CD14-positive monocyte (primary cell): ENCODE data around the gene BSG. TPM values are rescaled to one million over a fixed set of nuclear protein-coding genes. Genes with fewer than 3 reads are reported as not detected.

ENCODE experiments used
- DNase-seq, 3 donors: peaks; one replicate each; pipeline ENCODE4 v3.0.0-alpha.2; 2011 to 2022
- H2AFZ ChIP-seq: 2 replicates; pipeline ENCODE4 v1.6.0; 2012; ENCODE audit warnings: mild to moderate bottlenecking, low read depth, low read length, inconsistent platforms; ENCODE audit not compliant: insufficient read depth, poor library complexity, severe bottlenecking
- H3K27ac ChIP-seq, 2 donors: 1 replicate in 1 of 2; 2 replicates in 1 of 2; pipeline ENCODE4 v1.5.1; 2012 to 2013; ENCODE audit warnings: low read length in 2 of 2, control low read depth in 1 of 2, inconsistent platforms in 1 of 2, low read depth in 1 of 2, mild to moderate bottlenecking in 1 of 2
- H3K27me3 ChIP-seq, 2 donors: one replicate each; pipeline versions ENCODE4 v1.6.0 to v1.6.1; 2011 to 2013; ENCODE audit warnings: low read length in 2 of 2; ENCODE audit not compliant: control insufficient read depth in 2 of 2, insufficient read depth in 2 of 2
- H3K36me3 ChIP-seq, 2 donors: replicated peaks in 1 of 2; 1 replicate in 1 of 2; 2 replicates in 1 of 2; pipeline versions ENCODE4 v1.5.1 to v1.6.1; 2012 to 2013; ENCODE audit warnings: low read length in 2 of 2, control low read depth in 1 of 2, inconsistent platforms in 1 of 2, mild to moderate bottlenecking in 1 of 2; ENCODE audit not compliant: insufficient read depth in 2 of 2, control insufficient read depth in 1 of 2
- H3K4me1 ChIP-seq, 2 donors: 1 replicate in 1 of 2; 2 replicates in 1 of 2; pipeline versions ENCODE4 v1.5.1 to v1.6.1; 2012 to 2013; ENCODE audit warnings: low read length in 2 of 2, control low read depth in 1 of 2, inconsistent platforms in 1 of 2, mild to moderate bottlenecking in 1 of 2, moderate library complexity in 1 of 2; ENCODE audit not compliant: insufficient read depth in 2 of 2, control insufficient read depth in 1 of 2
- H3K4me2 ChIP-seq: replicated peaks from 2 replicates; pipeline ENCODE3; 2012; ENCODE audit warnings: low read length, moderate library complexity, mild to moderate bottlenecking; ENCODE audit not compliant: poor library complexity, severe bottlenecking; ENCODE audit errors: extremely low read depth
- H3K4me3 ChIP-seq, 3 experiments: fragments of 200-600 bp in 1 of 3; sonication (generic) in 1 of 3; replicated peaks in 1 of 3; 1 replicate in 2 of 3; 2 replicates in 1 of 3; pipeline ENCODE4 v1.5.1; 2011 to 2013; ENCODE audit warnings: low read length in 3 of 3, mild to moderate bottlenecking in 3 of 3, control low read depth in 2 of 3, low read depth in 2 of 3, inconsistent platforms in 1 of 3, moderate library complexity in 1 of 3
- H3K79me2 ChIP-seq: 2 replicates; pipeline ENCODE4 v1.6.0; 2012; ENCODE audit warnings: mild to moderate bottlenecking, control low read depth, inconsistent platforms, low read length, moderate library complexity; ENCODE audit not compliant: insufficient read depth
- H3K9ac ChIP-seq: 2 replicates; pipeline ENCODE4 v1.6.0; 2017; ENCODE audit warnings: low read length, mild to moderate bottlenecking; ENCODE audit not compliant: insufficient read depth, poor library complexity, severe bottlenecking
- H3K9me3 ChIP-seq, 2 donors: replicated peaks in 1 of 2; 1 replicate in 1 of 2; 2 replicates in 1 of 2; pipeline versions ENCODE4 v1.5.1 to v1.6.1; 2012 to 2013; ENCODE audit warnings: low read length in 2 of 2, control low read depth in 1 of 2; ENCODE audit not compliant: control insufficient read depth in 1 of 2, insufficient read depth in 1 of 2
- H4K20me1 ChIP-seq: 2 replicates; pipeline ENCODE4 v1.6.0; 2012; ENCODE audit warnings: mild to moderate bottlenecking, low read length, control low read depth, moderate library complexity; ENCODE audit not compliant: insufficient read depth
- H3K27ac Mint-ChIP-seq, 7 donors: one replicate each; pipeline ENCODE4 v1.8.0; 2020; ENCODE audit warnings: mild to moderate bottlenecking in 7 of 7, mixed read lengths in 7 of 7, moderate library complexity in 6 of 7, inconsistent platforms in 2 of 7
- H3K27me3 Mint-ChIP-seq, 3 donors: one replicate each; pipeline ENCODE4 v1.8.0; 2021 to 2022; ENCODE audit warnings: low read depth in 3 of 3, mild to moderate bottlenecking in 3 of 3, mixed read lengths in 3 of 3, moderate library complexity in 3 of 3, inconsistent platforms in 1 of 3
- H3K36me3 Mint-ChIP-seq, 2 donors: one replicate each; pipeline ENCODE4 v1.8.0; 2020; ENCODE audit warnings: mixed read lengths in 2 of 2, inconsistent platforms in 1 of 2, mild to moderate bottlenecking in 1 of 2
- H3K4me1 Mint-ChIP-seq: one replicate; pipeline ENCODE4 v1.8.0; 2020; ENCODE audit warnings: mild to moderate bottlenecking, mixed read lengths
- H3K4me3 Mint-ChIP-seq, 2 donors: one replicate each; pipeline ENCODE4 v1.8.0; 2020; ENCODE audit warnings: mild to moderate bottlenecking in 2 of 2, mixed read lengths in 2 of 2, moderate library complexity in 1 of 2
- H3K9me3 Mint-ChIP-seq, 7 donors: one replicate each; pipeline ENCODE4 v1.8.0; 2020 to 2022; ENCODE audit warnings: mixed read lengths in 7 of 7, mild to moderate bottlenecking in 6 of 7, moderate library complexity in 6 of 7, inconsistent platforms in 2 of 7
- CTCF ChIP-seq: fragments of 200-600 bp; IDR thresholded peaks from one replicate; pipeline ENCODE4 v1.8.0; 2022; ENCODE audit warnings: antibody characterized with exemption, mild to moderate bottlenecking
- WGBS: methylation state at CpG from one replicate; pipeline ENCODE4 v1.1.5; 2013; ENCODE audit warnings: missing lambda C conversion rate; ENCODE audit not compliant: insufficient coverage; 5-methylcytosine and 5-hydroxymethylcytosine counted together
- intact Hi-C, 2 donors: fragments of 100-400 bp; cut with micrococcal nuclease; formaldehyde crosslinking; loops; one replicate each; pipeline versions ENCODE4 v1.15.0 to v1.15.1; 2023
- polyA plus RNA-seq, 3 donors: library from polyadenylated mRNA; depleted of rRNA in 1 of 3; unstranded in 2 of 3; stranded (reverse) in 1 of 3; fragments of 300-500 nt in 2 of 3; fragments of >200 nt in 1 of 3; fragmentation: Illumina TruSeq in 2 of 3; gene quantifications; 1 replicate in 2 of 3; 2 replicates in 1 of 3; pipeline ENCODE4 v1.2.3, GENCODE V29; 2012 to 2021

The BSG gene
- polyA plus RNA-seq, 3 donors = 190 to 431 (median 364) TPM

GRCh38 chr19:540867-541637 lies 31.3 kb upstream of the BSG start:
- 95% methylated on average over 47 of the region's 51 CpGs for WGBS
- TF ChIP-seq CTCF = no peak
- DNase-seq = no peak

GRCh38 chr19:541699-542098 lies 30.7 kb upstream of the BSG start:
- Histone ChIP-seq H3K9ac (no peak overlapping the region), H3K27ac (no peak overlapping the region), H3K4me1 (peaks cover 0 to 5% of the 10 kb centered on the region in 2 donors), H3K9me3 (no peaks in the 10 kb centered on the region), H3K4me2 (no peak overlapping the region), H4K20me1 (peaks cover 29% of the 10 kb centered on the region), H2AFZ (no peak overlapping the region), H3K36me3 (peaks cover 39 to 49% of the 10 kb centered on the region in 2 donors), H3K4me3 (no peak overlapping the region), H3K79me2 (no peaks in the 10 kb centered on the region), H3K27me3 (no peaks in the 10 kb centered on the region)
- WGBS = 95% methylated on average over 23 of the region's 26 CpGs
- intact Hi-C loops = no loop called here
- no peak for DNase-seq
- Mint-ChIP-seq H3K36me3 (peaks cover 27 to 45% of the 10 kb centered on the region in 2 donors), H3K9me3 (no peaks in the 10 kb centered on the region), H3K27me3 (peaks cover 9 to 17% (median 15%) of the 10 kb centered on the region in 3 donors), H3K27ac (peak overlapping the region in 1 of 7 donors; percentile 55), H3K4me1 (peaks cover 11% of the 10 kb centered on the region), H3K4me3 (no peak overlapping the region)
- no peak for TF ChIP-seq CTCF

More at GRCh38 chr19:540867-541637, 31.3 kb upstream of the BSG start:
- H3K4me3 Mint-ChIP-seq = no peak overlapping the region
- intact Hi-C loops = no loop called here
- H3K4me3 ChIP-seq = no peak overlapping the region
- H3K36me3 Mint-ChIP-seq = peaks cover 29 to 52% of the 10 kb centered on the region in 2 donors
- H2AFZ ChIP-seq = no peak overlapping the region
- H3K4me1 Mint-ChIP-seq = peaks cover 11% of the 10 kb centered on the region
- H3K9ac ChIP-seq = no peak overlapping the region
- H3K27me3 ChIP-seq = no peaks in the 10 kb centered on the region
- H3K4me2 ChIP-seq = no peak overlapping the region
- no peaks in the 10 kb centered on the region for H3K9me3 Mint-ChIP-seq
- H3K36me3 ChIP-seq = peaks cover 46 to 55% of the 10 kb centered on the region in 2 donors
- H4K20me1 ChIP-seq = peaks cover 35% of the 10 kb centered on the region
- peaks cover 9 to 17% (median 15%) of the 10 kb centered on the region in 3 donors for H3K27me3 Mint-ChIP-seq
- H3K9me3 ChIP-seq = no peaks in the 10 kb centered on the region
- H3K4me1 ChIP-seq = peaks cover 0 to 5% of the 10 kb centered on the region in 2 donors
- H3K27ac Mint-ChIP-seq = no peak overlapping the region
- no peaks in the 10 kb centered on the region for H3K79me2 ChIP-seq
- no peak overlapping the region for H3K27ac ChIP-seq
